Fibroblast of skin of left quadriceps (primary cell): ENCODE data around the gene FBXO34.

Source experiments
- DNase-seq, 2 experiments: peaks; one replicate each; pipeline ENCODE4 v3.0.0-alpha.2; 2013; ENCODE audit warnings: low read depth in 2 of 2

Gene FBXO34

DNA sequence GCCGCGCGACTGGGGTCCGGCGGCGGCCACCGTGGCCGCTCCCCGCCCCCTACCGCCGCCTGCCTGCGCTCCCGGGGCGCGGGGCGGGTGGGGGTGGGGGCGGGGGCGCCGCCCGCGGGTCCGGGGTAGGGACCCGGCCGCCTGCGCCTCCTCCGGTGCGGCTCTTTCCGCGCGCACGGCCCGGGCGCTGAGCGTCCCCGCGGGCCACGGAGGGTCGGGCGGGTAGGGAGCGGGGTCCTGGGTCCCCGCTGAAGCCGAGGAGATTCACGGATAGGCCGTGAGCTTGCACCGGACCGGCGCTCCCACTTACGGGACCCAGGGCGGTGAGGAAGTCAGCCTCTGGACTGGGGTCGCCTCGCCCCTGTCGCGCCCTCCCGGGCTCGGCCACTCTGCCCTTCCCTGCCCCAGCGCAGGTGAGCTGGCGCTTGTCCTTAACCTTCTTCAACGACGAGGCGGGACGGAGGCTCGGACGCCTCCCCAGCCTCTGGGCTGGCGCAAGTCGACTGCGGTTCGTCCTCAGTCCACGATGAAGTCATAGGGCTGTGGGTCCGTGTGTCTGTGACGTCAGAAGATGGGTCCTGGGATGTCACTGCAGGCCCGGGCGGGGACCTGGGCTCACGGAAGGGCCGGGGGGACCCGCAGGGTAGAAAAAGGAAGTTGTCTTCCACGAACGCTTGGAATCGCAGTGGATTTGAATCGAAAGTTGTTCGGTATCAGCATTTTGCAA, 514 bp downstream of the FBXO34 start:
- DNase-seq: peak; percentile 36 to 39

DNA sequence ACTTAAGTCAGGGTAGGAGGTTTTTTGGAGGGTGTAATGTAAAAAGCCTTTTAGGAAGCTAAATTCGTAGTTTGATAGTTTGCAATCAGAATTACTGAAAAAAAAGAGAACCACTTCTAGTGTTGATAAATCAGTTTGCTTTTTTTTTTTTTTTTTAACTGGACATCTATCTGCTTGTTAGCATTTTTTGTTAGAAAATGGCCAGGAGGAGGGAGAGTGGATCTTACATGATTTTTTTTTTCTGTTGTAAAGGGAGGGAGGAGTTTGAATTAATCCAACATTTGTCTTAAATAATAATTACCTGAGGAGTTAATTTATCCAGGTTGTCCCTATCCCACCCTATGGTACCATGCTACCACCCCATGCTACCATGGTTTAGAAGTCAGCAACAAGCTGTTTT, 1.2 kb downstream of the FBXO34 start:
- DNase-seq: no peak

- DNase-seq: no peak
Observed at GRCh38 chr14:55272922-55273321, 1.7 kb downstream of the FBXO34 start.

DNA sequence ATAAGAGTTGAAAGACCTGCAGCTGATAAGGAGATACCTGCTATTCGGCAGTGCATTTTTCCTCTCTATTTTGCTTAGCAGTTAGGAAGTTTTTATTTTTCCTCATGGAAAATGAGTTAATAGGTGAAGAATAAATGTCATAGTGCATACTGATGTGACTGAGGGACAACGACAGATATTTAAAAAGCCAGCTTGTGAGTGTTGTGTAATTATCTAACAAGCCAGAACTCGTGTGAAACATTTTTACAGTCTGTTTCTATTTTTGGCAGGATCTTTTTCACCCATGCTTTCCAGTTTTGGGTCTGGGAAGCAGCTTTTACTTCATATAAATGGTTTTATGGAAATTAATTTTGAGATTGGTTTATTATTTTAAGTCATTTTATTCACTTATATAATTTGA, 2.9 kb downstream of the FBXO34 start:
- DNase-seq: no peak

GRCh38 chr14:55274751-55275150, 3.5 kb downstream of the FBXO34 start:
- DNase-seq: no peak

GRCh38 chr14:55276736-55277135, 5.5 kb downstream of the FBXO34 start:
- no peak for DNase-seq

GRCh38 chr14:55277972-55278740, 6.9 kb downstream of the FBXO34 start:
- no peak for DNase-seq

DNA sequence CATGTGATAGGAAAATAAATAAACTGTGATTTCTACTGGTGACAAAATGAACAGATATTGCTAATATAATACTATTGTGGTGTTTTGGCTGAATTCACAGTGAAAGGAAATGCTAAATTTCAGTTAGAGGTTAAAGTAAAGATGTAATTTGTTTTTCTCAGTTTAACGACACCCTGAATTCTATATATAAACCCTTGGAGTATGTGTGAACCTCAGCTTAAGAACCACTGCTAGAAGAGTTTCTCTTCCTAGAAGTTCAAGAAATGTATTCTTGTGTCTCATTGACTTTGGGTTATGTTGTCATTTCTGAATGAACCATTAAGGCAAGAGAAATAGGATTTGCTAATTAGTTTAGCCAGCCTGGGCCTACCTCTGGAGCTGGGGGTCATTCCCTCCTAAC, 8.2 kb downstream of the FBXO34 start:
- DNase-seq: no peak

GRCh38 chr14:55281316-55281839, 10.2 kb downstream of the FBXO34 start:
- DNase-seq: no peak

DNA sequence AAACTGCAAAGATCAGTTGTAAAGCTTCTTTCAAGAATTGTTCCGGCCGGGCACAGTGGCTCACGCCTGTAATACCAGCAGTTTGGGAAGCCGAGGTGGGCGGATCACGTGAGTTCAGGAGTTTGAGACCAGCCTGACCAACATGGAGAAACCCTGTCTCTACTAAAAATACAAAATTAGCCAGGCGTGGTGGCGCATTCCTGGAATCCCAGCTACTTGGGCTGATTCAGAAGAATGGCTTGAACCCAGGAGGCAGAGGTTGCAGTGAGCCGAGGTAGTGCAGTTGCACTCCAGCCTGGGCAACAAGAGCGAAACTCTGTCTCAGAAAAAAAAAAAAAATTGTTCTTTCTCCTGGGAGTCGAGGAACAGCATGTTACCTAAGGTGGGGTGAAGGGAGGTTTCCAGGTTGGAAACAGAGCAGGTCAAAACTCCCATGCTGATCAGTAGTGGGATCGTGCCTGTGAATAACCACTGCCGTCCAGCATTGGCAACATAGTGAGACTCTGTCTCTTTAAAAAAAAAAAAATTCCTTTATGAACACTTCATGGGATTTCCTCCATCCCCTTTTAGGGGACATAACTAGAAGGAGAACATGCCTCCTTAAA, 13.9 kb downstream of the FBXO34 start:
- no peak for DNase-seq

DNA sequence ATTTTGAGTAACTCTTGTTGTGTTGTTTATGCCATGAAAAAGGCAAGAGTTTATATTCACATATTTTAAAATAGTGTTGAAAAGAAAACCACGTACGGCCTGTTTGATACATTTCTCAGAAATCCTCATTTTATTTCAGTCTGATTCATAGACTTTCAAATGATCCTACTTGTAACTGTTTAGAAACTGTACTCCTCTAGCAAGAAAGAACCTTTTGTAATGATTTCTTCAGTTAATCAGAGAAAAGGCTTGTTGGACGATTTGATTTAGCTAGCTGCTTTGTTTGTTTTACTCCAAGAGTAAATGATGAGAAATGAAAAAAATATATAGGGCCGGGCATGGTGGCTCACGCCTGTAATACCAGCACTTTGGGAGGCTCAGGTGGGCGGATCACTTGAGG, 17.2 kb downstream of the FBXO34 start:
- DNase-seq: no peak

DNA sequence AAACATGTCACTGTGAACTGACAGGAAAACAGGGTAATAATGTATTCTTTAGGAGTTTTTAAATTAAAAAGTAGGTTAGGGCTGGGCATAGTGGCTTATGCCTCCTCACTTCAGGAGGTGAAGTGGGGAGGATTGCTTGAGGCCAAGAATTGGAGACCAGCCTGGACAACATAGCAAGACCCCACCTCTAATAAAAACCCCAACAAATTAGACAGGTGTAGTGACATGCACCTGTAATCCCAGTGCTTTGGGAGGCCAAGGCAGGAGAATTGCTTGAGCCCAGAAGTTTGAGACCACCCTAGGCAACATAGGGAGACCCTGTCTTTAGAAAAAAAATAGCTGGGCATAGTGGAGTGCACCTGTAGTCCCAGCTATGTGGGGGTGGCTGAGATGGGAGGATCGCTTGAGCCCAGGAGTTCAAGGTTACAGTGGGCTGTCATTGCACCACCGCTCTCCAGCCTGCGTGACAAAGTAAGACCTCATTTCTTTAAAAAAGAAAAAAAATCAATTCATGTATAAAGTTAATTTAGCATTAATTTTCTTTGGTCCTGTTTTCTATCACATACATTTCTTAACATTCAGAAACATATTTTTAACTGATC, 20.4 kb downstream of the FBXO34 start:
- no peak for DNase-seq

DNA sequence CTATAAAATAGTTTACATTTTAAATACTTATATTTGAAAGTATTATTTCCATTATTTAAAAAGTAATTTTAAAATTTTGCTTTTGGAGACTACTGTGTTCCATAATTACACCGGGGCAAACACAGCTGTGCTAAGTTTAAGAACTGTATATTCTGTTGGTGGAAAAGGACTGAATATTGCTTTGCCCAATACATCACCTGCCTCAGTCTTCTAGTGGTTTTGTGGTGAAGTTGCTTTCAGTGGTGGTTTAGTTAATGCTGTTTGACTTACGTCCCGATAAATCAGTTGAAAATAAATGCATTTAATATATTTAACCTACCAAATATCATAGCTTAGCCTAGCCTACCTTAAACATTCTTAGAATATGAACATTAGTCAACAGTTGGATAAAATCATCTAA, 23.4 kb downstream of the FBXO34 start:
- no peak for DNase-seq

GRCh38 chr14:55297611-55298499, 26.6 kb downstream of the FBXO34 start:
- DNase-seq: no peak

- no peak for DNase-seq
Observed at GRCh38 chr14:55298500-55298822, 27.2 kb downstream of the FBXO34 start.

DNA sequence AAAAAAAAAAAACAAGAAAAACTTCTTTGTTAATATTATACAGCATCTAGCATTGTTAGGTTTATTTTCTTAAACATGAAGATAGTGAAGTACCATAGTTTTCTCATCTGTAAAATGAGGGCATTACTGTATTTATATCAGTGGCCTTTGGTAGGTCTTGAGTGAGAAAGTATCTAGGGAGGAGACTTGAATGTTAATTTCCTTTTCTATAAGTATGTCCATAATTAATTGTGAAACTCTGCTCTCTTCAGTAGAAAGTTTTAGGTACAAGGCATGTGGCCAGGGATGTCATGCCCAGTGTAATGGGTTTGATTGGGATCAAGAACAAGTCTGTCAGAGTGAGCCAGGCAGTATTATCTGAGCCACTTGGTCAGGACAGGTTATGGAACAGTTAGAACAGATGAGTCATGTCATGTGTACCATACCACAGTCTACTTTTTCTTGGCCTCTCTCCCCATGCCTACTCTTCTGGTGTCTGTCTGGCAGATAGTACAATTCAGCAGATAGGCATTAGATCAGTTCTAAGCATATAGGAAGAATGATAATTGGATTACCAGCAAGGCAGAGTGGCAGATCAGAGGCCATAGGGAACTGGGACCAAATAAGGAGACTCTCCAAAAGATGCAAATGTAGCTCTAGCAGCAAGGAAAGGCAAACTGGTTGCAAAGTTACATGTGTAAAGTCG, 30.4 kb downstream of the FBXO34 start:
- no peak for DNase-seq

DNA sequence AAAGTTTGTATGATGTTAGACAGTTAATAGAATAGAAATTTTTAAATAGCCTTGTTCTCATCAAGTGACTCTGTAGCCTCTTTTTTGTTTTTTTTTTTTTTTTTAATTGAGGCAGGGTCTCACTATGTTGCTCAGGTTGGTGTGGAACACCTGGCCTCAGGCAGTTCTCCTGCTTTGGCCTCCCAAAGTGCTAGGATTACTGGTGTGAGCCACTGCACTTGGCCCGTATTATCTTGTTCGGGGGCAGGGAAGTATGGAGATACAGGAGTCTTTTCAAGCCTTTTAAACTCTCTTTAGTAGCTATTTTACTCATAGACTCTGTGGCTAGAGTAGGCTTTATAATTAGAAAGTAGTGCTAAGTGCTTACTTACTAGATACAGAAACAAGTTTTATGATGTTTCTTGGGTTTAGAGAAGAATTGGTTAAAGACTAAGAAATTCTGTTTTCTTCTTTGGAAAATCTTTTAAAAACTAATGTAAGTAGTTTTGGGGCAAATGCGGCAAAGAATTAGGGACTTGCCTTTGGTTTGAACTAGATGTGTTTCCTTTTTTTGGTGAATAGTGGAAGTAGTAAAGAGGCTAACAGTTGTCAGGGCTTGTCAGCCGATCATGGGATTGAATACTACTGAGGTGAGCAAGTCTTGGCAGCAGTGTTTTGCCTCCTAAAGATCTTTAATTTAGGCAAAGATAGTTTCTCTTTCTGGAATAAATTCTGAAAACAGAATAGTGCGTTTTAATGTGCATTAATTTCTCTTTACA, 31.3 kb downstream of the FBXO34 start:
- DNase-seq: no peak

DNA sequence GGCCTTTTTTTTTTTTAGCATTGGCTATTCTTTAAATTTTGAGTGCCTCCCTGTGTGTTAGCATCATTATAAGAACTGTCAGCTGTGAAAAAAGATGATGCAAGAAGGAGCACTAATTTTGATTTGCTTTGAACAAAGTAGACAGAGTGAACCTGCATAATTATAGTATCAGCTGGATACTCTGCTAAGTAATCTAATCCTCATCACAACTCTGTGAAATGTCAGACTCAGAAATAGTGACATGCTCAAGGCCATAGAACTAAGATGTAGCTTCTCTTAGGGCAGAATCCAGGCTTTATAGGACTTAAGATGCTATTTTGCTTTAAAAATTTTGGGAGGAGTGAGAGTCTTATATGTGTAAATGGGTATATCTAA, 31.9 kb downstream of the FBXO34 start:
- DNase-seq: no peak

- DNase-seq: no peak
Observed at GRCh38 chr14:55303691-55304145, 32.5 kb downstream of the FBXO34 start.

DNA sequence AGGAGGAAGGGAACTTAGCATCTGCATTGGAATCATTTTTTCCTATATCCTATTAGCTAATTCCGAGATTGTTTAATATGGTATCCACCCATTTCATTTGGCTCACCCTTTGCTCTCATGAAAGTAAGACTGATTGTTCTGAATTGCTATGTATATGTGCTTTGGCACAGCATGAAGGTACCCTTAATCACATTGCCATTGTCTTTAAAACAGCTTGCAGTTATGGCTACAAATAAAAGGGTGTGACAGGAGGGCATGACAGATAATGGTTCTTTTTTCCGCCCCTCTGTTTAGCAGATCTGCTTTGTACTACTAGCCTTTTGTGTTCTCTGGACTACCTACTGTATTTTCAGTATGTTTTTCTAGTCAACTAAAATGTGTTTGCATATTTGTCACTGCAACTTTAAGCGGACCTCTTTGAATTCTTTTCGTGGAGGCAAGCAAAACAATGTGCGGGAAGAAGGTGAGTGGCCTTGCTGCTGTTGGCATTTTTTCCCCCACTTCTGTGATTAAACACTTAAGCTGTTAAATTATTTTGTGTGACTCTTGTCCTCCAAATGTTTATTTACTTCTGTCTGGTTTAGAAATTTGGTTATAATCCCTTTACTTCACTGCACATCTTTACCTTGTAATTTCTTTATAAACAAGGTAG, 35.8 kb downstream of the FBXO34 start:
- no peak for DNase-seq
